A549 (cell line): ENCODE data around the gene SFRP2.

ENCODE experiments used
- CHD2 ChIP-seq: fragments of 150-350 bp; IDR thresholded peaks from 2 replicates; pipeline ENCODE4 v1.6.1; 2014; ENCODE audit warnings: low read length; ENCODE audit not compliant: partially characterized antibody
- EP300 ChIP-seq, 2 experiments: fragments of >200 bp; sonication (Bioruptor Twin); formaldehyde crosslinking; IDR thresholded peaks; 2 replicates in 1 of 2; 3 replicates in 1 of 2; pipeline ENCODE4 v1.6.1; 2016 to 2017
- FOSL2 ChIP-seq, 2 experiments: fragments of 450-650 bp in 1 of 2; fragments of >200 bp in 1 of 2; sonication (Bioruptor Twin) in 1 of 2; formaldehyde crosslinking; IDR thresholded peaks; 2 replicates each; pipeline versions ENCODE4 v1.5.0 to v1.6.1; 2016 to 2020; ENCODE audit warnings: mild to moderate bottlenecking in 1 of 2, moderate library complexity in 1 of 2
- JUN ChIP-seq, 2 experiments: fragments of >200 bp; sonication (Bioruptor Twin); formaldehyde crosslinking; IDR thresholded peaks; 2 replicates in 1 of 2; 3 replicates in 1 of 2; pipeline ENCODE4 v1.6.1; 2016 to 2017
- JUNB ChIP-seq: fragments of >200 bp; sonication (Bioruptor Twin); formaldehyde crosslinking; IDR thresholded peaks from 2 replicates; pipeline ENCODE4 v1.6.1; 2016
- KDM1A ChIP-seq: fragments of 200-600 bp; sonication (generic); IDR thresholded peaks from 2 replicates; pipeline ENCODE4 v1.6.1; 2016; ENCODE audit warnings: low read depth, mild to moderate bottlenecking
- PHF8 ChIP-seq: fragments of 200-600 bp; sonication (generic); IDR thresholded peaks from 2 replicates; pipeline ENCODE4 v1.6.1; 2016; ENCODE audit warnings: low read depth, mild to moderate bottlenecking, antibody characterized with exemption, moderate library complexity, borderline replicate concordance
- POLR2A ChIP-seq: IDR thresholded peaks from 2 replicates; pipeline ENCODE4 v1.6.1; 2012; ENCODE audit warnings: mild to moderate bottlenecking, low read length
- RFX5 ChIP-seq: fragments of 450-650 bp; IDR thresholded peaks from 2 replicates; pipeline ENCODE4 v1.7.1; 2014; ENCODE audit warnings: antibody characterized with exemption, mild to moderate bottlenecking, moderate library complexity
- RNF2 ChIP-seq: fragments of 200-600 bp; sonication (generic); IDR thresholded peaks from 2 replicates; pipeline ENCODE4 v1.6.1; 2016; ENCODE audit warnings: low read depth, mild to moderate bottlenecking, antibody characterized with exemption, moderate library complexity, borderline replicate concordance
- SREBF2 ChIP-seq: fragments of 450-650 bp; IDR thresholded peaks from 2 replicates; pipeline ENCODE4 v1.6.1; 2014; ENCODE audit warnings: mild to moderate bottlenecking, moderate library complexity
- USF2 ChIP-seq: fragments of 450-650 bp; IDR thresholded peaks from 2 replicates; pipeline ENCODE4 v1.6.1; 2014; ENCODE audit warnings: antibody characterized with exemption
- TF ChIP-seq, protein P1 (sequence below): fragments of >200 bp; sonication (Bioruptor Twin); formaldehyde crosslinking; IDR thresholded peaks from 3 replicates; pipeline ENCODE4 v1.5.1; 2016
- TF ChIP-seq, protein P2 (sequence below): fragments of 200-600 bp; sonication (generic); IDR thresholded peaks from 2 replicates; pipeline ENCODE4 v1.6.1; 2016; ENCODE audit warnings: antibody characterized with exemption, mild to moderate bottlenecking, moderate library complexity

DNA sequence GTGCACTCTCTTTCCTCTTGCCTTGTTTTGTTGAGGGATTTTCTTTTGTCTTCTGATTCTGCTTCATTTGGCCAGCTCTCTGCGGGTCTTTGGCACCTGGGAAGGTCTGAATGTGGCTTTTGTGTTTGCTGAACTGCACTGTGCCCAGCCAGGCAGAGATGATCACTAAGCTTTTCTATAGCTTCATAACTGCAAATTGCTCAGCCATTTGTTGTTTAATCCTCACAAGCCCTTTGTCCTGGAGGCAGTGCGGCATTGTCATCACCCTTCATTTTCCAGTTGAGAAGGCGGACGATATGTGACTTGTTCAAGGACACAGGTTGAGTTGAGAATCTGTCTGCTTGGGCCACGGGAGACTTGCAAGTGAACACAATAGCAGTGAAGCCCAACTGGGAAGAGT, 46.0 kb upstream of the SFRP2 start:
- TF ChIP-seq, protein P1, sequence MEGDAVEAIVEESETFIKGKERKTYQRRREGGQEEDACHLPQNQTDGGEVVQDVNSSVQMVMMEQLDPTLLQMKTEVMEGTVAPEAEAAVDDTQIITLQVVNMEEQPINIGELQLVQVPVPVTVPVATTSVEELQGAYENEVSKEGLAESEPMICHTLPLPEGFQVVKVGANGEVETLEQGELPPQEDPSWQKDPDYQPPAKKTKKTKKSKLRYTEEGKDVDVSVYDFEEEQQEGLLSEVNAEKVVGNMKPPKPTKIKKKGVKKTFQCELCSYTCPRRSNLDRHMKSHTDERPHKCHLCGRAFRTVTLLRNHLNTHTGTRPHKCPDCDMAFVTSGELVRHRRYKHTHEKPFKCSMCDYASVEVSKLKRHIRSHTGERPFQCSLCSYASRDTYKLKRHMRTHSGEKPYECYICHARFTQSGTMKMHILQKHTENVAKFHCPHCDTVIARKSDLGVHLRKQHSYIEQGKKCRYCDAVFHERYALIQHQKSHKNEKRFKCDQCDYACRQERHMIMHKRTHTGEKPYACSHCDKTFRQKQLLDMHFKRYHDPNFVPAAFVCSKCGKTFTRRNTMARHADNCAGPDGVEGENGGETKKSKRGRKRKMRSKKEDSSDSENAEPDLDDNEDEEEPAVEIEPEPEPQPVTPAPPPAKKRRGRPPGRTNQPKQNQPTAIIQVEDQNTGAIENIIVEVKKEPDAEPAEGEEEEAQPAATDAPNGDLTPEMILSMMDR: no peak
- TF ChIP-seq JUN (IDR thresholded peaks at IDR 0.05) (no peak), POLR2A (no peak), EP300 (IDR thresholded peaks at IDR 0.05) (no peak), RNF2 (no peak), RFX5 (no peak), JUNB (no peak), USF2 (no peak), CHD2 (no peak), SREBF2 (no peak), FOSL2 (IDR thresholded peaks at IDR 0.05) (no peak), FOSL2 (CRISPR knock-in tag; IDR thresholded peaks at IDR 0.05) (no peak), KDM1A (no peak), PHF8 (no peak)
- TF ChIP-seq, protein P2, sequence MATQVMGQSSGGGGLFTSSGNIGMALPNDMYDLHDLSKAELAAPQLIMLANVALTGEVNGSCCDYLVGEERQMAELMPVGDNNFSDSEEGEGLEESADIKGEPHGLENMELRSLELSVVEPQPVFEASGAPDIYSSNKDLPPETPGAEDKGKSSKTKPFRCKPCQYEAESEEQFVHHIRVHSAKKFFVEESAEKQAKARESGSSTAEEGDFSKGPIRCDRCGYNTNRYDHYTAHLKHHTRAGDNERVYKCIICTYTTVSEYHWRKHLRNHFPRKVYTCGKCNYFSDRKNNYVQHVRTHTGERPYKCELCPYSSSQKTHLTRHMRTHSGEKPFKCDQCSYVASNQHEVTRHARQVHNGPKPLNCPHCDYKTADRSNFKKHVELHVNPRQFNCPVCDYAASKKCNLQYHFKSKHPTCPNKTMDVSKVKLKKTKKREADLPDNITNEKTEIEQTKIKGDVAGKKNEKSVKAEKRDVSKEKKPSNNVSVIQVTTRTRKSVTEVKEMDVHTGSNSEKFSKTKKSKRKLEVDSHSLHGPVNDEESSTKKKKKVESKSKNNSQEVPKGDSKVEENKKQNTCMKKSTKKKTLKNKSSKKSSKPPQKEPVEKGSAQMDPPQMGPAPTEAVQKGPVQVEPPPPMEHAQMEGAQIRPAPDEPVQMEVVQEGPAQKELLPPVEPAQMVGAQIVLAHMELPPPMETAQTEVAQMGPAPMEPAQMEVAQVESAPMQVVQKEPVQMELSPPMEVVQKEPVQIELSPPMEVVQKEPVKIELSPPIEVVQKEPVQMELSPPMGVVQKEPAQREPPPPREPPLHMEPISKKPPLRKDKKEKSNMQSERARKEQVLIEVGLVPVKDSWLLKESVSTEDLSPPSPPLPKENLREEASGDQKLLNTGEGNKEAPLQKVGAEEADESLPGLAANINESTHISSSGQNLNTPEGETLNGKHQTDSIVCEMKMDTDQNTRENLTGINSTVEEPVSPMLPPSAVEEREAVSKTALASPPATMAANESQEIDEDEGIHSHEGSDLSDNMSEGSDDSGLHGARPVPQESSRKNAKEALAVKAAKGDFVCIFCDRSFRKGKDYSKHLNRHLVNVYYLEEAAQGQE: no peak
